ENCODE measurements around the gene GAGE12J. TPM values are rescaled to one million over a fixed set of nuclear protein-coding genes. Genes with fewer than 3 reads are reported as not detected.
"Not testable (repeated sequence)": the region's sequence is repeated elsewhere in the genome, so short reads cannot be mapped to it uniquely, and the experiment has no call there.

GAGE12J gene
- total RNA-seq, 2 experiments from 2014 or later: not detected

DNA sequence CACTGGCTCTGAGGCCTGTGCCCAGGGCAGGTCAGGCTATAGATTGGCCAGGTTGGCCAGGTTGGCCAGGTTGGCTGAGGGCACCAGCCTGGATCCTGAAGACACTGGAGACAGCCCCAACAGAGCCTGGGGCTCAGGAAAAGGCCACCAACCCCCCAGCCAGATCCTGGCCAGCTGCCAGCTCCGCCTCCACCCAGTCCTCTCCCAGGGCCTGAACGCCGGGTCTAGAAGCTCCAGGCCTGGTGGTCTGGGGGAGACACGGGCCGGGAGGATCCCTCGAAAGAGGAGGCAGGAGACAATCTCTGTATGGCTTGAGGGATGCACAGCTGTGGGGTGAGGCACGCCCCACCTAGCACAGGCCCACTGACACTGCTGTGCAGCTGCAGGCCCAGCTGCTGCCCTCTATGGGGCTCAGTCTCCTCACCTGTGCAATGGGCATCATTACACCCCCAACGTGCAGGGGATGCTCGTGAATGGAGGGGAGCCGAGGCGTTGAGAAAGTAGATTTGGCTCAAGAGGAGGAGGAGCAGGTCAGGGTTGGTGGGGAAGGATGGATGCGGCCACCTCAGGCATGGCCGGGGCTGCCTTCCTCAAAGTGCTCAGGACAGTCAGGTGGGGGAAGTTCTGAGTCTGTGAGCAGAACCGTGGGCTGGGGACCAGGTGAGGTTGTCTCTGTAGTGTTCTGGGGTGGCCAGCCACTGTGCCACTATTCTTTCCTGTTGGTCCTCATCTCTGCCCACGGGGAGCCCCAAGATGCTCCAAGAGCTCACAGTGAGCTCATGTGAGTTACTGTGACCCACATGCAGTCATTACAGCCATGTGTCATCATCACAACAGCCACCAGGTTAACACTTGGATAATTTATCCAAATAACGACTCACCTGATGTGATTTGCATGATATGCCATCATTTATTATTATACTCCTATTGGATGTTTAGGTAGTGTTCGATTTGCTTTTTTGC, 29.2 kb upstream of the GAGE12J start:
- no peaks in the 10 kb centered on the region for H3K9me3 ChIP-seq (ENCODE audit: low read length)
- BruUV-seq (replicated peaks): no TSS peak
- ChIA-PET CTCF (ENCODE audit: unreplicated experiment) (no interaction called here), POLR2A (no interaction called here)
- no peak overlapping the region for H3K27ac ChIP-seq (ENCODE audit: low read depth, low read length, poor library complexity, severe bottlenecking)
- TF ChIP-seq, protein P1, sequence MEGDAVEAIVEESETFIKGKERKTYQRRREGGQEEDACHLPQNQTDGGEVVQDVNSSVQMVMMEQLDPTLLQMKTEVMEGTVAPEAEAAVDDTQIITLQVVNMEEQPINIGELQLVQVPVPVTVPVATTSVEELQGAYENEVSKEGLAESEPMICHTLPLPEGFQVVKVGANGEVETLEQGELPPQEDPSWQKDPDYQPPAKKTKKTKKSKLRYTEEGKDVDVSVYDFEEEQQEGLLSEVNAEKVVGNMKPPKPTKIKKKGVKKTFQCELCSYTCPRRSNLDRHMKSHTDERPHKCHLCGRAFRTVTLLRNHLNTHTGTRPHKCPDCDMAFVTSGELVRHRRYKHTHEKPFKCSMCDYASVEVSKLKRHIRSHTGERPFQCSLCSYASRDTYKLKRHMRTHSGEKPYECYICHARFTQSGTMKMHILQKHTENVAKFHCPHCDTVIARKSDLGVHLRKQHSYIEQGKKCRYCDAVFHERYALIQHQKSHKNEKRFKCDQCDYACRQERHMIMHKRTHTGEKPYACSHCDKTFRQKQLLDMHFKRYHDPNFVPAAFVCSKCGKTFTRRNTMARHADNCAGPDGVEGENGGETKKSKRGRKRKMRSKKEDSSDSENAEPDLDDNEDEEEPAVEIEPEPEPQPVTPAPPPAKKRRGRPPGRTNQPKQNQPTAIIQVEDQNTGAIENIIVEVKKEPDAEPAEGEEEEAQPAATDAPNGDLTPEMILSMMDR (conservative IDR thresholded peaks at IDR 0.05; ENCODE audit: low read length): no peak
- TF ChIP-seq EZH2phosphoT487 (IDR thresholded peaks at IDR 0.05; ENCODE audit: borderline replicate concordance, low read depth, low read length): no peak
- H3K36me3 ChIP-seq (ENCODE audit: insufficient read depth, low read length): no peaks in the 10 kb centered on the region
- H3K4me1 ChIP-seq (ENCODE audit: insufficient read depth, low read length, poor library complexity, severe bottlenecking): no peaks in the 10 kb centered on the region
- intact Hi-C loops (cut with micrococcal nuclease; ENCODE audit: unreplicated experiment): no loop called here
- H4K20me1 ChIP-seq (ENCODE audit: insufficient read depth, low read length): no peaks in the 10 kb centered on the region
- DNase-seq (ENCODE audit: low spot score): no peak
- H3K4me3 ChIP-seq (ENCODE audit: low read depth, low read length, poor library complexity, severe bottlenecking): no peak overlapping the region
- no peak overlapping the region for H2AFZ ChIP-seq (ENCODE audit: low read length)
- H3K4me2 ChIP-seq (ENCODE audit: low read length): no peak overlapping the region
- H3K9me2 ChIP-seq (ENCODE audit: insufficient read depth, low read length): no peaks in the 10 kb centered on the region
- no peaks in the 10 kb centered on the region for H3K79me2 ChIP-seq (ENCODE audit: insufficient read depth, low read depth, low read length)

DNA sequence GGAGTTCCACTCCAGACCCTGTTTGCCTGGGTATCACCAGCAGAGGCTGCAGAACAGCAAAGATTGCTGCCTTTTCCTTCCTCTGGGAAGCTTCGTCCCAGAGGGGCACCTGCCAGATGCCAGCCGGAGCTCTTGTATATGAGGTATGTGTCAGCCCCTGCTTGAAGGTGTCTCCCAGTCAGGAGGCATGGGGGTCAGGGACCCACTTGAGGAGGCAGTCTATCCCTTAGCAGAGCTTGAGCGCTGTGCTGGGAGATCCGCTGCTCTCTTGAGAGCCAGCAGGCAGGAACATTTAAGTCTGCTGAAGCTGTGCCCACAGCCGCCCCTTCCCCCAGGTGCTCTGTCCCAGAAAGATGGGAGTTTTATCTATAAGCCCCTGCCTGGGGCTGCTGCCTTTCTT, 22.5 kb upstream of the GAGE12J start:
- intact Hi-C loops (cut with micrococcal nuclease; ENCODE audit: unreplicated experiment); BruUV-seq (replicated peaks): not testable (repeated sequence)

DNA sequence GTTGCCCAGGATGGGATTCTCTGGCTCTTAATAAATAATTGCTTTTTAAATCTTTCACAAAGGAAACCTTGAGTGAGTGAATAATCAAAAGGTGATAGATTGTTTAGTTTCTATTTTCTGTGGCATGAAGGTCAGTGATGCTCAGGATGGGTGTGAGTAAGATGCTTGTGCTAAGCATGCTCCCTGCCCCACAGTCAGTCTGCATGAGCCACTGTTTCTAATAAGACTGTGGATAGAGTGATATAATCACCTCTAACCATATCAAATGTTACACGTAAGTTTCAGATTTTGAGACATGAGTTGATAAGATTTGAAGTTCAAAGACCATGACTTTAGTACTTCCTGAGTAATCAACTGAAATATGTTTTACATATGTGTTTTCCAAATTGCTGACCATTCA, 21.1 kb upstream of the GAGE12J start:
- CTCF ChIA-PET (ENCODE audit: unreplicated experiment): no interaction called here
- intact Hi-C loops (cut with micrococcal nuclease; ENCODE audit: unreplicated experiment): no loop called here
- H3K4me3 ChIP-seq (ENCODE audit: low read depth, low read length, poor library complexity, severe bottlenecking): no peak overlapping the region
- TF ChIP-seq EZH2phosphoT487 (IDR thresholded peaks at IDR 0.05; ENCODE audit: borderline replicate concordance, low read depth, low read length): no peak
- TF ChIP-seq, protein P1 (conservative IDR thresholded peaks at IDR 0.05; ENCODE audit: low read length): no peak
- no peak overlapping the region for H2AFZ ChIP-seq (ENCODE audit: low read length)
- no peaks in the 10 kb centered on the region for H3K4me1 ChIP-seq (ENCODE audit: insufficient read depth, low read length, poor library complexity, severe bottlenecking)
- no peaks in the 10 kb centered on the region for H3K79me2 ChIP-seq (ENCODE audit: insufficient read depth, low read depth, low read length)
- no peaks in the 10 kb centered on the region for H3K9me3 ChIP-seq (ENCODE audit: low read length)
- H3K4me2 ChIP-seq (ENCODE audit: low read length): no peak overlapping the region
- BruUV-seq (replicated peaks): no TSS peak
- H4K20me1 ChIP-seq (ENCODE audit: insufficient read depth, low read length): no peaks in the 10 kb centered on the region
- no peak for DNase-seq (ENCODE audit: low spot score)
- no peaks in the 10 kb centered on the region for H3K36me3 ChIP-seq (ENCODE audit: insufficient read depth, low read length)
- POLR2A ChIA-PET: no interaction called here
- H3K9me2 ChIP-seq (ENCODE audit: insufficient read depth, low read length): no peaks in the 10 kb centered on the region
- H3K27ac ChIP-seq (ENCODE audit: low read depth, low read length, poor library complexity, severe bottlenecking): no peak overlapping the region

More for the DNA sequence above, 22.5 kb upstream of the GAGE12J start:
- H3K4me2 ChIP-seq (ENCODE audit: low read length); H4K20me1 ChIP-seq (ENCODE audit: insufficient read depth, low read length); H3K36me3 ChIP-seq (ENCODE audit: insufficient read depth, low read length); H3K27ac ChIP-seq (ENCODE audit: low read depth, low read length, poor library complexity, severe bottlenecking); H2AFZ ChIP-seq (ENCODE audit: low read length); H3K4me3 ChIP-seq (ENCODE audit: low read depth, low read length, poor library complexity, severe bottlenecking); CTCF ChIA-PET (ENCODE audit: unreplicated experiment); H3K9me3 ChIP-seq (ENCODE audit: low read length); H3K9me2 ChIP-seq (ENCODE audit: insufficient read depth, low read length); DNase-seq (ENCODE audit: low spot score); H3K79me2 ChIP-seq (ENCODE audit: insufficient read depth, low read depth, low read length); H3K4me1 ChIP-seq (ENCODE audit: insufficient read depth, low read length, poor library complexity, severe bottlenecking); POLR2A ChIA-PET: not testable (repeated sequence)

Data from OCI-LY7 (cell line).